Measurements from ENCODE around the gene CNOT8. TPM values are rescaled to one million over a fixed set of nuclear protein-coding genes. Genes with fewer than 3 reads are reported as not detected.

CNOT8 gene
- total RNA-seq, 4 donors from 2014 or later: 55.3 to 83.5 (median 76.6) TPM

DNA sequence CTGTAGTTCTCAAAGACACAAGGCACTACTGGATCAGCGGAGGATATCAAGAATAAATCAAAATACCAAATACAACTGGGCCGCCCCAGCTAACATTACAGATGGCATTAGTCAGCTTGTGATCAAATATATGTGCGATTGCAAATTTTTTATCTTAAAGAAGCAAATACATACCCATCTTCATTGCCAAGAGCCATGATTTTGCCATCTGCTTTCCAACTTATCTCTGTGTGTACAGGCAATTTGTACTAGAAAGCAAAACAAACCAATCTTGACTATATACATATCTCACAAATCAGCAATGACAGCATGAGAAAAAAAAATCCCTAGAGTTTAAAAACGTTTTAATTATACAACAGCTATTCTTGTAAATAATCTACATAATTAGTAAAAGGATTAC is 59.3 kb downstream of the CNOT8 start:
- H3K27me3 ChIP-seq: no peaks in the 10 kb centered on the region
- WGBS: 85% methylated on average over 4 of the region's 4 CpGs
- H3K36me3 ChIP-seq: peaks cover 79% of the 10 kb centered on the region
- H3K4me1 ChIP-seq: no peaks in the 10 kb centered on the region
- H3K27ac ChIP-seq: no peak overlapping the region
- TF ChIP-seq POLR2A (IDR thresholded peaks at IDR 0.05): no peak
- TF ChIP-seq, protein P1, sequence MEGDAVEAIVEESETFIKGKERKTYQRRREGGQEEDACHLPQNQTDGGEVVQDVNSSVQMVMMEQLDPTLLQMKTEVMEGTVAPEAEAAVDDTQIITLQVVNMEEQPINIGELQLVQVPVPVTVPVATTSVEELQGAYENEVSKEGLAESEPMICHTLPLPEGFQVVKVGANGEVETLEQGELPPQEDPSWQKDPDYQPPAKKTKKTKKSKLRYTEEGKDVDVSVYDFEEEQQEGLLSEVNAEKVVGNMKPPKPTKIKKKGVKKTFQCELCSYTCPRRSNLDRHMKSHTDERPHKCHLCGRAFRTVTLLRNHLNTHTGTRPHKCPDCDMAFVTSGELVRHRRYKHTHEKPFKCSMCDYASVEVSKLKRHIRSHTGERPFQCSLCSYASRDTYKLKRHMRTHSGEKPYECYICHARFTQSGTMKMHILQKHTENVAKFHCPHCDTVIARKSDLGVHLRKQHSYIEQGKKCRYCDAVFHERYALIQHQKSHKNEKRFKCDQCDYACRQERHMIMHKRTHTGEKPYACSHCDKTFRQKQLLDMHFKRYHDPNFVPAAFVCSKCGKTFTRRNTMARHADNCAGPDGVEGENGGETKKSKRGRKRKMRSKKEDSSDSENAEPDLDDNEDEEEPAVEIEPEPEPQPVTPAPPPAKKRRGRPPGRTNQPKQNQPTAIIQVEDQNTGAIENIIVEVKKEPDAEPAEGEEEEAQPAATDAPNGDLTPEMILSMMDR (IDR thresholded peaks at IDR 0.05): no peak
- TF ChIP-seq POLR2AphosphoS5 (IDR thresholded peaks at IDR 0.05): no peak
- no peak for TF ChIP-seq EP300 (IDR thresholded peaks at IDR 0.05)
- DNase-seq (ENCODE audit: low spot score in 2 of 2): no peak
- no peaks in the 10 kb centered on the region for H3K9me3 ChIP-seq
- H3K4me3 ChIP-seq: no peak overlapping the region

DNA sequence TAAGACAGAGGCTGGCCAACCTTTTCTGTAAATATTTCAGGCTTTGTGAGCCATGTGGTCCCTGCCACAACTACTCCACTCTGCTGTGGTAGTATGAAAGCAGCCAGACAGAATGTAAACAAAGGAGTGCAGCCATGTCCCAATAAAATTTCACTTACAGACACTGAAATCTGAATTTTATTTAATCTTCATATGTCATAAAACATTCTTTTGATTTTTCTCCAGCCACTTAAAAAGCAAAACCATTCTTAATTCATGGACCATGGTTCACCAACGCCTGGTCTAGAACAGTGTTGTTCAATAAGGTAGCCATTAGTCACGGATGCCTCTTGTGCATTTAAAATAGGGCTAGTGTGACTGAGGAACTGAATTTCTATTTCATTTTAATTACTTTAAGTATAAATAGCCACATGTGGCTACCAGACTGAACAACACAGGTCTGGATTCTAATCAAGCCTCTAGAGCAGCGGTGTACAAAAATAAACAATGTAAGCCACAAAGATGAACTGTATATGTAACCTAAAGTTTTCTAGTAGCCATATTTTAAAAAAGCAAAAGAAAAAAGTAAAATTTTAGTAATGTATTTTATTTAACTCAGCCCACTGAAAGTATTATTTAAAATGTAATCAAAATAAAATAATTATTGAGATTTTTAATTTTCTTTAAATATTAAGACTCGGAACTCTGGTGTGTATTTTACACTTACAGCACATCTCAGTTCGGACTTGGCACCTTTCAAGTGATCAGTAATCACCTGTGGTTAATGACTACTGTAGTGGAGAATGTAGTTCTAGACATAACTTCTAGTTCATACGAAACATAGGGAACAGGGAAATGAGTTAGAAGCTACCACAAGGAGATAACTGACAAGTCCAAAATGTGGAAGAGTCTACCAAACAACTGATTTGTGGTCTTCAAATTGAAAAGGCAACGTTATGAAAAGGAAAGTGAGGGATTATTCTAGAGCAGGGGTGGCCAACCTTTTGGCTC is 65.3 kb downstream of the CNOT8 start:
- peaks cover 87% of the 10 kb centered on the region for H3K36me3 ChIP-seq
- TF ChIP-seq EP300 (IDR thresholded peaks at IDR 0.05) (no peak), POLR2A (IDR thresholded peaks at IDR 0.05) (no peak), POLR2AphosphoS5 (IDR thresholded peaks at IDR 0.05) (no peak)
- TF ChIP-seq, protein P1 (IDR thresholded peaks at IDR 0.05): no peak
- DNase-seq (ENCODE audit: low spot score in 2 of 2): no peak
- no peaks in the 10 kb centered on the region for H3K27me3 ChIP-seq
- no peaks in the 10 kb centered on the region for H3K4me1 ChIP-seq
- WGBS: 85% methylated on average over 7 of the region's 7 CpGs
- H3K27ac ChIP-seq: no peak overlapping the region
- H3K4me3 ChIP-seq: no peak overlapping the region
- no peaks in the 10 kb centered on the region for H3K9me3 ChIP-seq

Other genes starting within 250 kb of the CNOT8 start
- 100 to 1,000 TPM in 3 of 4 donors, 10 to 100 TPM in 1; 98.5 to 127 (median 110) TPM for gene LARP1, start 103.2 kb upstream of the CNOT8 start, total RNA-seq
- 10 to 100 TPM; 27.1 to 62.1 (median 40.8) TPM for gene FAXDC2, start 8.0 kb upstream of the CNOT8 start, total RNA-seq
- 10 to 100 TPM; 14.7 to 26.8 (median 17.9) TPM for gene GEMIN5, start 79.6 kb downstream of the CNOT8 start, total RNA-seq
- gene MRPL22, start 82.4 kb downstream of the CNOT8 start, total RNA-seq: 10 to 100 TPM; 12.2 to 30.2 (median 21.7) TPM
- gene KIF4B, start 155.1 kb downstream of the CNOT8 start, total RNA-seq: under 1 TPM in 1 of 4 donors, not detected in 3; 0.72 TPM